Natural killer cell (primary cell): Measurements from ENCODE around the gene SCYL2. TPM values are rescaled to one million over a fixed set of nuclear protein-coding genes. Genes with fewer than 3 reads are reported as not detected.

Source experiments
- ATAC-seq, 3 donors: fragments of 150-1000 bp in 2 of 3; fragments of 200-7000 bp in 1 of 3; cut with Tn5 transposase; 1 replicate in 1 of 3; 2 replicates in 2 of 3; pipeline ENCODE4 v1.10.0; 2021; ENCODE audit warnings: mild to moderate bottlenecking in 2 of 3, moderate library complexity in 2 of 3
- DNase-seq, 2 donors: peaks; one replicate each; pipeline versions ENCODE4 v3.0.0 to v3.0.0-alpha.2; 2013 to 2021; ENCODE audit warnings: mixed read lengths in 1 of 2
- H3K27ac ChIP-seq: one replicate; pipeline ENCODE4 v1.5.1; 2013; ENCODE audit warnings: mild to moderate bottlenecking, low read length
- H3K27me3 ChIP-seq: one replicate; pipeline ENCODE4 v1.6.1; 2013; ENCODE audit warnings: low read length; ENCODE audit not compliant: control insufficient read depth, insufficient read depth
- H3K36me3 ChIP-seq: one replicate; pipeline ENCODE4 v1.6.1; 2013; ENCODE audit warnings: low read length; ENCODE audit not compliant: control insufficient read depth, insufficient read depth
- H3K4me1 ChIP-seq: one replicate; pipeline ENCODE4 v1.6.1; 2013; ENCODE audit warnings: low read length; ENCODE audit not compliant: control insufficient read depth, insufficient read depth
- H3K4me3 ChIP-seq: one replicate; pipeline ENCODE4 v1.5.1; 2013; ENCODE audit warnings: low read length
- H3K9me3 ChIP-seq: one replicate; pipeline ENCODE4 v1.6.1; 2013; ENCODE audit warnings: low read length; ENCODE audit not compliant: control insufficient read depth, insufficient read depth
- H3K27ac Mint-ChIP-seq, 2 donors: one replicate each; pipeline ENCODE4 v1.8.0; 2022; ENCODE audit warnings: mild to moderate bottlenecking in 2 of 2, mixed read lengths in 2 of 2, moderate library complexity in 1 of 2
- H3K27me3 Mint-ChIP-seq, 2 donors: one replicate each; pipeline ENCODE4 v1.8.0; 2022; ENCODE audit warnings: low read depth in 2 of 2, mixed read lengths in 2 of 2
- H3K36me3 Mint-ChIP-seq: one replicate; pipeline ENCODE4 v1.8.0; 2022; ENCODE audit warnings: mixed read lengths
- H3K4me1 Mint-ChIP-seq, 2 donors: one replicate each; pipeline ENCODE4 v1.8.0; 2022; ENCODE audit warnings: mixed read lengths in 2 of 2
- H3K4me3 Mint-ChIP-seq: one replicate; pipeline ENCODE4 v1.8.0; 2022; ENCODE audit warnings: mild to moderate bottlenecking, moderate library complexity, mixed read lengths
- H3K9me3 Mint-ChIP-seq, 2 donors: one replicate each; pipeline ENCODE4 v1.8.0; 2022; ENCODE audit warnings: mixed read lengths in 2 of 2
- WGBS: methylation state at CpG from one replicate; pipeline ENCODE4 v1.1.7; 2013; ENCODE audit warnings: missing lambda C conversion rate; ENCODE audit not compliant: insufficient coverage; 5-methylcytosine and 5-hydroxymethylcytosine counted together
- intact Hi-C: fragments of 100-400 bp; cut with micrococcal nuclease; formaldehyde crosslinking; loops from one replicate; pipeline ENCODE4 v1.14.2; 2022
- total RNA-seq, 4 donors: library from RNA; stranded (reverse); fragments of 120-200 nt in 1 of 4; gene quantifications; one replicate each; pipeline versions ENCODE4 v1.2.3 to v1.2.4, GENCODE V29; 2013 to 2022
- TF ChIP-seq, protein P1 (sequence below): fragments of 200-600 bp; IDR thresholded peaks from one replicate; pipeline ENCODE4 v1.8.0; 2022; ENCODE audit warnings: antibody characterized with exemption

SCYL2 gene
- total RNA-seq, 3 donors from 2014 or later (not counting 1 experiment from before 2014, with no cell fraction given) = 48.7 to 61.0 (median 56.1) TPM

DNA sequence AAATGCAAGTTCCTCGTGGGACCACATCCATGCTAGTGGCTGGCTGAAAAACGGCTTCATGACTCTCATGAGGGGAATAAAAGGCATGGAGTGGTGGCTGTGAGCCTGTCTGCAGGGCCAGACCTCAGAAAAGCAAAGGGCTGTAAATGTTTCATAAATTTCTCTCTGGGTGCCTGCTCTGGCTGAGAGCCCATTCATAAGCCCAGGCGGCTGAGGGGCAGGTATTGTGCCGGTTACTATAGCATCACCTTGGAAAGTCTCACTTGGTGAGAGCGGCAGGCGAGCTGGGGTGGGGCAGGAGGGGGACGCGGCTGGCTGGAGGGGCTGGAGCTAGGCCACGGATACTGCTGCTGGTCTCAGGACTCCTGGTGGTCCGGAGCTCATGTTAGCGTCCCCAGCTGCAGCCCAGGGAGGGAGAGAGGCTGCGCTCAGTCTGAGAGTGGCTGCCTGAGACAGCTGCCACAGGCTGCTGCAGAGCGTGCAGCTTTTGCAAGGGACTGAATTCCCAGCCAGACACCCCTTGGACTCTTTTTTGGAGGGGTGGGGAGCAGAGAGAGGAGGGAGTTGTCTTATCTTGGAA lies 89.8 kb downstream of the SCYL2 start, which contains the start of gene SLC17A8:
SLC17A8 (plus strand) TSS at position 431 of the 580 bp plus-strand sequence. CDS start 318 bp downstream, outside the sequence.
- Mint-ChIP-seq H3K9me3 (no peaks in the 10 kb centered on the region), H3K27ac (no peak within 1 kb of the TSS), H3K27me3 (peaks cover 38 to 46% of the 10 kb centered on the region in 2 donors), H3K4me1 (no peaks in the 10 kb centered on the region), H3K4me3 (no peak within 1 kb of the TSS), H3K36me3 (no peaks in the 10 kb centered on the region)
- DNase-seq (no peak), ATAC-seq (no peak)
- Histone ChIP-seq H3K4me1 (no peaks in the 10 kb centered on the region), H3K27me3 (no peaks in the 10 kb centered on the region), H3K27ac (no peak within 1 kb of the TSS), H3K9me3 (no peaks in the 10 kb centered on the region), H3K36me3 (no peaks in the 10 kb centered on the region), H3K4me3 (no peak within 1 kb of the TSS)
- TF ChIP-seq, protein P1, sequence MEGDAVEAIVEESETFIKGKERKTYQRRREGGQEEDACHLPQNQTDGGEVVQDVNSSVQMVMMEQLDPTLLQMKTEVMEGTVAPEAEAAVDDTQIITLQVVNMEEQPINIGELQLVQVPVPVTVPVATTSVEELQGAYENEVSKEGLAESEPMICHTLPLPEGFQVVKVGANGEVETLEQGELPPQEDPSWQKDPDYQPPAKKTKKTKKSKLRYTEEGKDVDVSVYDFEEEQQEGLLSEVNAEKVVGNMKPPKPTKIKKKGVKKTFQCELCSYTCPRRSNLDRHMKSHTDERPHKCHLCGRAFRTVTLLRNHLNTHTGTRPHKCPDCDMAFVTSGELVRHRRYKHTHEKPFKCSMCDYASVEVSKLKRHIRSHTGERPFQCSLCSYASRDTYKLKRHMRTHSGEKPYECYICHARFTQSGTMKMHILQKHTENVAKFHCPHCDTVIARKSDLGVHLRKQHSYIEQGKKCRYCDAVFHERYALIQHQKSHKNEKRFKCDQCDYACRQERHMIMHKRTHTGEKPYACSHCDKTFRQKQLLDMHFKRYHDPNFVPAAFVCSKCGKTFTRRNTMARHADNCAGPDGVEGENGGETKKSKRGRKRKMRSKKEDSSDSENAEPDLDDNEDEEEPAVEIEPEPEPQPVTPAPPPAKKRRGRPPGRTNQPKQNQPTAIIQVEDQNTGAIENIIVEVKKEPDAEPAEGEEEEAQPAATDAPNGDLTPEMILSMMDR = no peak
- WGBS = 47% methylated on average over 13 of the region's 13 CpGs
- intact Hi-C loops = no loop called here

DNA sequence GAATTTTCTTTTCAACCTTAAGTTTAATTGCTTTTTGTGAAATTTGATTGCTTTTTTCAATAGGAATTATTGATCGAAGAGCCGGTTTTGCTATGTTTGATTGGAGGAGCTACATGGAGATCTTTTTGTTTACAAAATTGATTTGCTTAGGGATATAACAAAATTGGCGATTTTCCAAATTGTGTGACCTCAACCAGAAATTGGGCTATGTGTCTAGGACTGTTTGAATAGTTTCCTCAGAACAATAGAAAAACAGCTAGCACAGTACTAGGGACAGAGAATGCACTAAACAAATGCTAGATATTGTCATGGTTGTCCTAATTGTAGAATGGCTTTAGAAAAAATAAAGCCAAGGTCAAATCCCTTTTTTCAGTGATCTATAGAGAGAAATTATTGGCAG lies 92.3 kb downstream of the SCYL2 start:
- Mint-ChIP-seq H3K4me1 (no peaks in the 10 kb centered on the region), H3K36me3 (no peaks in the 10 kb centered on the region), H3K27me3 (peaks cover 28 to 32% of the 10 kb centered on the region in 2 donors), H3K27ac (no peak overlapping the region), H3K9me3 (no peaks in the 10 kb centered on the region), H3K4me3 (no peak overlapping the region)
- 84% methylated on average over 3 of the region's 3 CpGs for WGBS
- no peaks in the 10 kb centered on the region for H3K36me3 ChIP-seq
- intact Hi-C loops = no loop called here
- H3K9me3 ChIP-seq = no peaks in the 10 kb centered on the region
- DNase-seq (no peak), ATAC-seq (no peak)
- H3K4me3 ChIP-seq = no peak overlapping the region
- TF ChIP-seq, protein P1 = no peak
- H3K27me3 ChIP-seq = no peaks in the 10 kb centered on the region
- no peaks in the 10 kb centered on the region for H3K4me1 ChIP-seq
- no peak overlapping the region for H3K27ac ChIP-seq

DNA sequence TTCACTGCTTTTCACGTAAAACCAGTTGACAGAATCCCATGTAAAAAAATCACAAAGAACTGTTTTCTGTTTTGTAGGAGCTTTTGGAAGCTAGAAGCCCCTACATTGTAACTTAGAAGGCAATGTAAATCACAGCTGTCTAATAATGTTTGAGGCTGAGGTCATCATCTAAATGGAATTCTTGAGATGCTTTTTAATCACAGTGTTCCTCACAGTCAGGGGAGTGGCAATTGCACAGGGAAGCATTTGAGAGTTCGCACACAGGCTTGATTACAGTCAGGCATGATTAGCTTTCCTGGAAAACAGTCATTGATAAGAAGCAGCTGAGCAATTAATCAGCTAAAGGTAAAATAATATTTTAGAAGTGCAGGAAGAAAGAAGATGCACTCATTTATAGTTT lies 92.8 kb downstream of the SCYL2 start:
- Mint-ChIP-seq H3K4me3 (no peak overlapping the region), H3K36me3 (no peaks in the 10 kb centered on the region), H3K9me3 (no peaks in the 10 kb centered on the region), H3K4me1 (no peaks in the 10 kb centered on the region), H3K27ac (no peak overlapping the region), H3K27me3 (peaks cover 22 to 26% of the 10 kb centered on the region in 2 donors)
- no peak for ATAC-seq
- Histone ChIP-seq H3K27me3 (no peaks in the 10 kb centered on the region), H3K36me3 (no peaks in the 10 kb centered on the region), H3K27ac (no peak overlapping the region), H3K9me3 (no peaks in the 10 kb centered on the region), H3K4me1 (no peaks in the 10 kb centered on the region), H3K4me3 (no peak overlapping the region)
- WGBS = 86% methylated on average over 2 of the region's 2 CpGs
- no peak for DNase-seq
- TF ChIP-seq, protein P1 = no peak
- intact Hi-C loops = no loop called here

DNA sequence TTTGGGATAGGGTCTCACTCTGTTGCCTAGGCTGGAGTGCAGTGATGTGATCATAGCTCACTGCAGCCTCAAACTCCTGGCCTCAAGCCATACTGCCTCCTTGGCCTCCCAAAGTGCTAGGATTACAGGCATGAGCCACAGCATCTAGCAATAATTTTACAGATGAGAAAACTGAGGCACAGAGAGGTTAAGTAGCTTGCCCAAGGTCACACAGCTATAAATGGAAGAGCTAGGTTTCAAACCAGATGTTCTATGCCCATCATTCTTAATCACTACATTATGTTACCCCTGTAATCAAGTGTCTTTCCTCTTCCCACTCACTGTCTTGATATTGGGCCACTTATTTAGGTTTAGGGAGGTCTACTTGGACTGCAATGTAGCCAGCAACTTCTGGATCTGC lies 93.5 kb downstream of the SCYL2 start:
- ATAC-seq = no peak
- H3K4me3 Mint-ChIP-seq = no peak overlapping the region
- no peaks in the 10 kb centered on the region for H3K27me3 ChIP-seq
- H3K27ac Mint-ChIP-seq = no peak overlapping the region
- H3K4me1 ChIP-seq = no peaks in the 10 kb centered on the region
- H3K4me1 Mint-ChIP-seq = no peaks in the 10 kb centered on the region
- no peaks in the 10 kb centered on the region for H3K36me3 ChIP-seq
- intact Hi-C loops = no loop called here
- H3K27me3 Mint-ChIP-seq = peaks cover 20 to 22% of the 10 kb centered on the region in 2 donors
- H3K9me3 Mint-ChIP-seq = no peaks in the 10 kb centered on the region
- H3K36me3 Mint-ChIP-seq = no peaks in the 10 kb centered on the region
- TF ChIP-seq, protein P1 = no peak
- no peaks in the 10 kb centered on the region for H3K9me3 ChIP-seq
- no peak overlapping the region for H3K27ac ChIP-seq
- H3K4me3 ChIP-seq = no peak overlapping the region
- no peak for DNase-seq
